ENCODE measurements around the gene DPYD. TPM values are rescaled to one million over a fixed set of nuclear protein-coding genes. Genes with fewer than 3 reads are reported as not detected.

Gene DPYD
- total and polyA plus RNA-seq, 11 donors: 2.6 to 38.4 (median 7.8) TPM

- 94 to 100% (median 96%) methylated on average over 2 of the region's 2 CpGs for WGBS, 4 donors
- ATAC-seq (no peak), DNase-seq (no peak)
- Histone ChIP-seq H3K36me3 (no peaks in the 10 kb centered on the region), H3K27ac (peak overlapping the region in 1 of 12 donors; percentile 45), H3K27me3 (no peaks in the 10 kb centered on the region), H3K4me1 (peaks cover 0 to 13% (median 0%) of the 10 kb centered on the region in 12 donors), H3K9me3 (peaks cover 0 to 5% (median 0%) of the 10 kb centered on the region in 12 donors), H3K4me3 (no peak overlapping the region)
- TF ChIP-seq CTCF (IDR thresholded peaks at IDR 0.05) (no peak), POLR2A (IDR thresholded peaks at IDR 0.05) (no peak)
- intact Hi-C loops (cut with DNase I): no loop called here
Observed at GRCh38 chr1:97277891-97278654, 642.8 kb downstream of the DPYD start.

DNA sequence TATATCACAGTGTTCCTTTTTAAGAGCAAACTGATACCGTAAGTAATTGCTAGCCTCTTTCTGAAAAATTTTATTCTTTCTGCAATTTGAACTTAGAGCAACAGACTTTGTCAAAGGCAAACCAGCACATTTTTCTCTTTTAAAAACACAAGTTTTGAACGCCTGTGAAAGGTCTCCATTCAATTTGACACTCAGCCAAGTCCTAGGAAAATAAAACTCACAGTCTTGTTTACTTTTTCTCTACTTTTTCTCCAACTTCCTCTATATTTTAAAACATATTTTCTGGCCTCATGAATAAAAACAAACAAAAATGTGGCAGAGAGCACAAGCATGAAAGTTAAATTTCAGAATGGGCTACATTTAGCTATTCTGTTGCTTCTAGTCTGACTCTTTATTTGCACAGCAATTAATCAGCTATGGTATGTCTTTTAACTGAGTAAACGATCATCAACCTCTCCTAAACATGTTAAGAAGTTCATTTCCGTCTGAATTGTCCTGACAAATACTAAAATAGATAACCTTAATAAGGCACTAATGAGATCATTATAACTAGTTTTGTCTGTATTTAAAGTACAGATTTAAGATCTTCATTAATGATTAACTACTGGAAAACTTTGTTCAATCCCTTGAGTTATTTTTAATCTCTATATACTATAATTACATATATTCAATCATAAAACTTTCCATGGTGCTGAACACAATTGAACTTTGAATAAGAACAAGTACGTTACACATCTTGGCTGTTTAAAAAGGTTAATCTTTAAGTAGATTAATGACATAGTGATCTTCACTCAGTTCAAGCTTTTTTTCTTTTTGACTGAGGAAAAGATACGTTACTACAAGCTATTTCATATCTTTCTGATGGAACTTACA is 648.7 kb downstream of the DPYD start:
- WGBS, 4 donors: 67 to 73% (median 70%) methylated on average over 6 of the region's 6 CpGs
- peaks cover 0 to 4% (median 0%) of the 10 kb centered on the region in 12 donors for H3K9me3 ChIP-seq
- intact Hi-C loops (cut with DNase I): no loop called here
- peaks cover 0 to 17% (median 0%) of the 10 kb centered on the region in 12 donors for H3K4me1 ChIP-seq
- H3K4me3 ChIP-seq: no peak overlapping the region
- ATAC-seq (no peak), DNase-seq (no peak)
- TF ChIP-seq CTCF (IDR thresholded peaks at IDR 0.05) (no peak), POLR2A (IDR thresholded peaks at IDR 0.05) (no peak)
- no peaks in the 10 kb centered on the region for H3K36me3 ChIP-seq
- H3K27me3 ChIP-seq: no peaks in the 10 kb centered on the region
- H3K27ac ChIP-seq: no peak overlapping the region

DNA sequence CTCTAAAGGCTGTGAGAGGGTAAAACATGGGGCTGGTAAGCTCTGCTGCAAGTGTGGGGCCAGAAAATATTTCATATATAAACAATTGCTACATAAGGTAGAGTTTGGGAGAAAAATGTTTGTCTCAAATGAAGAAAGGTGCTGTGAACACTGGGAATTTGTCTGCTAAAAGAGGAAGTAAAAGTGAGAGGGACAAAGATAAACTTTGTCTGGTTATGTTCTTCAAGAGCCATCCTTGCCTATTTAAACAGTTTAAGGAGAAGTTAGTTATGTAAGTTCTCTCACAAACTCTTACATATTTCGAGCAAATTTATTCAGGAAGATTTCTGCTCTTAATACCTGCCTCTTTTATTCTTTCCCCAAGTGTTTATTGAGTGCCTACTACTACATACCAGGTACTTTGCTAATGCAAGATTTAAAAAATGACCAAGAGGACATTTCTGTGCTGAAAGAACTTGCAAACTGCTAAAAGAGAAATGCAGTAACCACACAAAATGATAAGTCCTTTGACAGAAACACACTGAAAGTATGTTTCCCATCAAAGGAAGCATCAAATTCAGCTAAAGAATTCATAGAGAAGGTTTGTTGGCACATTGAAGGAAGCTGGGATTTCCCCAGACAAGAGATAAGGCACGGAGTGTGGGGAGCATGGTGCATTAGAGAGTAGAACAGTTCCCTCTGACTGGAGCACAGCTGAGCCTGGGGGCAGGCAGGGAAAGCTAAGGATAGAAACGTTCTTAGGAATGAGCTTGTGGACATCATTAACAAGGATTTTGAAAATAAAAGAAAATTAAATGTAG is 650.1 kb downstream of the DPYD start:
- H3K36me3 ChIP-seq: no peaks in the 10 kb centered on the region
- H3K27me3 ChIP-seq: no peaks in the 10 kb centered on the region
- H3K4me3 ChIP-seq: no peak overlapping the region
- intact Hi-C loops (cut with DNase I): no loop called here
- no peaks in the 10 kb centered on the region for H3K9me3 ChIP-seq
- peaks cover 0 to 17% (median 0%) of the 10 kb centered on the region in 12 donors for H3K4me1 ChIP-seq
- DNase-seq (no peak), ATAC-seq (no peak)
- no peak for TF ChIP-seq CTCF (IDR thresholded peaks at IDR 0.05)
- TF ChIP-seq POLR2A (IDR thresholded peaks at IDR 0.05): no peak
- H3K27ac ChIP-seq: no peak overlapping the region
- WGBS, 4 donors: 36 to 44% (median 44%) methylated on average over 3 of the region's 3 CpGs
